K562 (cell line): Measurements from ENCODE around the gene UBE2D2. TPM values are rescaled to one million over a fixed set of nuclear protein-coding genes. Genes with fewer than 3 reads are reported as not detected.

Experiments used
- ATAC-seq: fragments of 200-7000 bp; cut with Tn5 transposase; 3 replicates; pipeline ENCODE4 v1.9.1; 2020; ENCODE audit warnings: moderate library complexity
- BruUV-seq: library from RNA; stranded (reverse); fragments of 400-500 nt; replicated peaks from 2 replicates; lab custom pipeline; 2021; lab: Mats Ljungman, UMichigan
- CTCF ChIA-PET: fragments of 300-600 bp; formaldehyde crosslinking; extraction: SDS; loops from one replicate; lab custom pipeline; 2021; ENCODE audit warnings: low intra/inter-chr PET ratio; lab: Yijun Ruan, JAX
- POLR2A ChIA-PET: fragments of 300-600, 350-650 bp; sonication (Branson Sonifier 250); formaldehyde crosslinking; extraction: SDS; loops from one replicate; lab custom pipeline; 2021; ENCODE audit warnings: antibody characterized with exemption, inconsistent platforms; lab: Yijun Ruan, JAX
- DNase-seq, 4 experiments: peaks; one replicate each; pipeline versions ENCODE4 v3.0.0 to v3.0.0-alpha.2; 2011 to 2018; ENCODE audit warnings: low spot score in 3 of 4, mixed read lengths in 3 of 4; ENCODE audit errors: extremely low read depth in 1 of 4
- FAIRE-seq: peaks from 2 replicates; lab custom pipeline; 2011; peaks lifted over from hg19 to GRCh38; lab: Jason Lieb, UNC
- H2AFZ ChIP-seq: 2 replicates; pipeline ENCODE4 v1.6.0; 2011; ENCODE audit warnings: low read depth, low read length, control low read depth, inconsistent platforms
- H3K27ac ChIP-seq: fragments of 200-600 bp; 3 replicates; pipeline ENCODE4 v1.8.0; 2011; ENCODE audit warnings: low read depth, mild to moderate bottlenecking, control low read depth, inconsistent platforms, low read length, moderate library complexity, mixed read lengths; ENCODE audit errors: extremely low read depth
- H3K27me3 ChIP-seq, 2 experiments: fragments of 300-600 bp in 1 of 2; 2 replicates in 1 of 2; 3 replicates in 1 of 2; pipeline versions ENCODE4 v1.6.0 to v1.8.0; 2011; ENCODE audit warnings: inconsistent platforms in 2 of 2, low read length in 2 of 2, mild to moderate bottlenecking in 1 of 2, mixed read lengths in 1 of 2, moderate library complexity in 1 of 2; ENCODE audit not compliant: control insufficient read depth in 2 of 2, insufficient read depth in 2 of 2
- H3K36me3 ChIP-seq: fragments of 300-600 bp; 3 replicates; pipeline ENCODE4 v1.8.0; 2011; ENCODE audit warnings: mild to moderate bottlenecking, low read length, inconsistent platforms; ENCODE audit not compliant: control insufficient read depth, insufficient read depth
- H3K4me1 ChIP-seq, 2 experiments: fragments of 200-600 bp in 1 of 2; replicated peaks in 1 of 2; 2 replicates in 1 of 2; 3 replicates in 1 of 2; pipeline versions ENCODE4 v1.5.1 to v1.8.0; 2011; ENCODE audit warnings: inconsistent platforms in 2 of 2, low read length in 2 of 2, mild to moderate bottlenecking in 1 of 2, mixed read lengths in 1 of 2, moderate library complexity in 1 of 2; ENCODE audit not compliant: control insufficient read depth in 2 of 2, insufficient read depth in 2 of 2
- H3K4me2 ChIP-seq: 2 replicates; pipeline ENCODE4 v1.6.1; 2011; ENCODE audit warnings: low read length, control low read depth, inconsistent platforms, mixed read lengths; ENCODE audit not compliant: insufficient read depth
- H3K4me3 ChIP-seq: fragments of 200-600 bp; sonication (generic), shearing (Covaris generic); 2 replicates; pipeline ENCODE4 v1.5.1; 2016; ENCODE audit warnings: control low read depth, inconsistent platforms
- H3K79me2 ChIP-seq: fragments of 200-600 bp; 3 replicates; pipeline ENCODE4 v1.8.0; 2011; ENCODE audit warnings: low read length, inconsistent platforms; ENCODE audit not compliant: control insufficient read depth, insufficient read depth
- H3K9ac ChIP-seq, 2 experiments: 2 replicates each; pipeline versions ENCODE4 v1.6.0 to v1.6.1; 2011; ENCODE audit warnings: low read depth in 2 of 2, low read length in 2 of 2, control low read depth in 1 of 2, inconsistent platforms in 1 of 2, mild to moderate bottlenecking in 1 of 2, mixed read lengths in 1 of 2; ENCODE audit not compliant: insufficient read depth in 1 of 2
- H3K9me1 ChIP-seq: one replicate; pipeline ENCODE4 v1.6.0; 2011; ENCODE audit warnings: inconsistent platforms, mild to moderate bottlenecking, low read length, moderate library complexity; ENCODE audit not compliant: control insufficient read depth, insufficient read depth
- H3K9me3 ChIP-seq: replicated peaks from 2 replicates; pipeline ENCODE4 v1.5.1; 2011; ENCODE audit warnings: low read depth, low read length, inconsistent platforms; ENCODE audit not compliant: control insufficient read depth, insufficient read depth
- H4K20me1 ChIP-seq: replicated peaks from 2 replicates; pipeline ENCODE4 v1.6.1; 2011; ENCODE audit warnings: low read length, inconsistent platforms, mixed read lengths; ENCODE audit not compliant: control insufficient read depth, insufficient read depth
- CBX1 ChIP-seq: sonication (generic); IDR thresholded peaks from 2 replicates; pipeline ENCODE4 v1.6.1; 2016; ENCODE audit warnings: antibody characterized with exemption, low read depth, mild to moderate bottlenecking
- DPF2 ChIP-seq: fragments of 450-650 bp; IDR thresholded peaks from 2 replicates; pipeline ENCODE4 v1.6.1; 2016
- GABPA ChIP-seq: fragments of 200-800 bp; sonication (Bioruptor generic); conservative IDR thresholded peaks from 2 replicates; pipeline ENCODE4 v1.6.1; 2016; ENCODE audit warnings: low read depth, missing genetic modification characterization, missing compliant biosample characterization
- ILK ChIP-seq: fragments of 450-650 bp; IDR thresholded peaks from 2 replicates; pipeline ENCODE4 v1.6.1; 2016; ENCODE audit warnings: missing genetic modification characterization, low read depth, mild to moderate bottlenecking, missing compliant biosample characterization, moderate library complexity, borderline replicate concordance
- JUND ChIP-seq, 2 experiments: IDR thresholded peaks; 2 replicates in 1 of 2; 3 replicates in 1 of 2; pipeline ENCODE4 v1.6.1; 2011; ENCODE audit warnings: borderline replicate concordance in 2 of 2, low read depth in 2 of 2, low read length in 2 of 2, improper control_type of control experiment in 1 of 2, missing biosample characterization in 1 of 2, missing genetic modification characterization in 1 of 2, missing genetic modification reagents in 1 of 2
- KLF6 ChIP-seq: fragments of 250-450 bp; sonication (Bioruptor Pico); IDR thresholded peaks from 2 replicates; pipeline ENCODE4 v1.4.0; 2020; ENCODE audit warnings: mild to moderate bottlenecking, moderate library complexity, borderline replicate concordance
- MEF2D ChIP-seq: conservative IDR thresholded peaks from 2 replicates; pipeline ENCODE4 v1.6.1; 2016; ENCODE audit warnings: low read depth, missing genetic modification characterization, missing compliant biosample characterization
- MTF1 ChIP-seq: fragments of 250-450 bp; sonication (Bioruptor Pico); IDR thresholded peaks from 2 replicates; pipeline ENCODE4 v1.9.0; 2021; ENCODE audit warnings: moderate library complexity, mild to moderate bottlenecking, inconsistent platforms, borderline replicate concordance
- PPARD ChIP-seq: fragments of 250-450 bp; sonication (Bioruptor Pico); IDR thresholded peaks from 2 replicates; pipeline ENCODE4 v1.8.0; 2022; ENCODE audit warnings: inconsistent platforms, mild to moderate bottlenecking, moderate library complexity
- TAF1 ChIP-seq: IDR thresholded peaks from 2 replicates; pipeline ENCODE4 v1.6.1; 2011; ENCODE audit warnings: mild to moderate bottlenecking, low read length, moderate library complexity; ENCODE audit not compliant: insufficient read depth, control insufficient read depth, severe bottlenecking; ENCODE audit errors: extremely low read depth
- YBX1 ChIP-seq: fragments of 450-650 bp; IDR thresholded peaks from 2 replicates; pipeline ENCODE4 v1.7.1; 2016; ENCODE audit warnings: mild to moderate bottlenecking
- ZBTB1 ChIP-seq: sonication (generic); formaldehyde crosslinking; IDR thresholded peaks from 2 replicates; pipeline ENCODE4 v1.8.1; 2023; ENCODE audit warnings: missing genetic modification reagents, low read depth, mild to moderate bottlenecking, borderline replicate concordance
- ZC3H4 ChIP-seq: sonication (generic); formaldehyde crosslinking; IDR thresholded peaks from 2 replicates; pipeline ENCODE4 v1.9.0; 2021; ENCODE audit warnings: missing genetic modification reagents, borderline replicate concordance
- WGBS: fragments of 100-300 bp; shearing (Covaris generic); methylation state at CpG from one replicate; pipeline ENCODE4 v1.1.6; 2016; ENCODE audit warnings: low coverage, mixed read lengths; ENCODE audit not compliant: insufficient coverage; ENCODE audit errors: missing lambda C conversion rate; 5-methylcytosine and 5-hydroxymethylcytosine counted together
- in situ Hi-C: fragments of 300-500 bp; cut with MboI; formaldehyde crosslinking; loops from 4 replicates; pipeline ENCODE4 v1.15.0; 2018; ENCODE audit warnings: inconsistent platforms, mixed read lengths
- intact Hi-C: fragments of 100-400 bp; cut with micrococcal nuclease; formaldehyde crosslinking; loops from 2 replicates; pipeline ENCODE4 v1.14.2; 2022
- polyA plus RNA-seq, 8 experiments: library from polyadenylated mRNA; depleted of rRNA in 4 of 8; stranded (reverse) in 5 of 8; unstranded in 3 of 8; fragments of >200 nt; fragmentation: Nextera tagmentation in 2 of 8; fragmentation: Illumina TruSeq in 1 of 8; extraction: Ambion mirVana in 2 of 8; extraction: Trizol in 1 of 8; gene quantifications; 2 replicates each; pipeline versions ENCODE4 v1.2.1 to v1.2.3, GENCODE V29; 2011 to 2014; ENCODE audit warnings: inconsistent platforms in 1 of 8, missing spikeins in 1 of 8
- total RNA-seq, 7 experiments: library from RNA; depleted of rRNA in 6 of 7; stranded (reverse); fragments of >200 nt in 6 of 7; fragmentation: Illumina TruSeq in 2 of 7; extraction: Trizol in 2 of 7; gene quantifications; 2 replicates each; pipeline versions ENCODE4 v1.2.1 to v1.2.3, GENCODE V29; 2011 to 2021; ENCODE audit warnings: low replicate concordance in 1 of 7
- TF ChIP-seq, protein P1 (sequence below): fragments of 250-450 bp; sonication (Bioruptor Pico); IDR thresholded peaks from 2 replicates; pipeline ENCODE4 v1.4.0; 2020
- TF ChIP-seq, protein P2 (sequence below): sonication (generic); formaldehyde crosslinking; IDR thresholded peaks from 2 replicates; pipeline ENCODE4 v1.8.0; 2022; ENCODE audit warnings: mild to moderate bottlenecking, missing genetic modification reagents
- TF ChIP-seq, protein P3 (sequence below): fragments of 450-650 bp; formaldehyde crosslinking; IDR thresholded peaks from 2 replicates; pipeline ENCODE4 v1.4.0; 2020; ENCODE audit warnings: mild to moderate bottlenecking, moderate library complexity

Gene UBE2D2
- total and polyA plus RNA-seq, 9 of the 15 experiments (the other 6 are each of a cell fraction or from before 2014, with no cell fraction given): 53.6 to 198 (median 122) TPM

DNA sequence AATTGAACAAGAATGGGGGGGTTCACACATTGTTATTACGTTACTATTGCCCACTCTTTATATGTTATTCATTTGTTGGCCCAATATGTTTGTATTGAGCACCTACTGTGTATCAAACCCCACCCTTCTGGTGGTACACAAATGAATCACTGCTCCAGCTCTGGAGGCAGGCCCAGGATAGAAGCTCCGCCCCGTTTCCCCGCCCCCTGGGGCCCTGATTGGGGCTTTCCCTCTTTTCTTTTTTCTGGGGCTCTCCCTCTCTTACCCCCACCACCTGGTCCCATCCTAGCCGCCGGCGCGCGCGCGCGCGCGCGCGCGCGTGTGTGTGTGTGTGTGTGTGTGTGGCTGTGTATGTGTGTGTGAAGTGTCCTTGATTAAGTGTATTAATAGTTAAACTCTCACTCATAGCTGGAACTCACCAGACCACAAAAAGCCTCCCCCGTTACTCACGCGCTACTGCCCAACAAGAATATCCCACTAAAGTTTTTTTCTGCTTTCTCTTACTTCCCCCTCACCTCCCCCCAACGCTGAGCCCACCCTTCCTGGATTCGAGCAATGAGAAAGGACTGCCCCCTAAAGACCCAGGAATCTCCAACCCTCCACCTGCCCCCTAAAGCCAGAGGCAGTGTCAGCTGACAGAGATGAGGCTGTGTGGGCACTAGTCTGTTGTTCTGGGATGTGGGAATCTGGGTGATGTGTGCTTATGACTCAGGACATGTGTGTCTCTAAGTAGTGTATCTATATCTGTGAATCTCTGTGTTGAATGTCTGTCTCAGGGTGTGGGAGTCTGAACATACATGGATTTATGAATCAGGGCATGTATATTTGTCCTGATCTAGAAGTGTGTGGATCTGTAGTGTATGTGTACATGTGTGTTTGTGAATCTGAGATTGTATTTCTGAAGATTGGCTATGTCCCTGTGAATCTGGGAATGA, 91.0 kb downstream of the UBE2D2 start:
- in situ Hi-C loops: no loop called here
- CTCF ChIA-PET: no interaction called here
- intact Hi-C loops: no loop called here
- Histone ChIP-seq H3K36me3 (peaks cover 30% of the 10 kb centered on the region; the same call in 2 of the 3 replicates), H3K27me3 (no peaks in the 10 kb centered on the region), H3K4me2 (peak overlapping the region; percentile 79), H2AFZ (no peak overlapping the region), H3K9ac (peak overlapping the region; percentile 28 to 39; a peak in 3 of 4 replicates), H3K9me1 (peaks cover 17% of the 10 kb centered on the region), H3K27ac (no peak overlapping the region), H3K4me3 (peak overlapping the region; percentile 90; the same call in 1 of the 2 replicates), H3K9me3 (no peaks in the 10 kb centered on the region), H3K4me1 (peaks cover 58 to 81% of the 10 kb centered on the region in 2 experiments), H4K20me1 (peaks cover 54% of the 10 kb centered on the region), H3K79me2 (peaks cover 95% of the 10 kb centered on the region)
- POLR2A ChIA-PET: interaction anchor here (0.6 to 2.8 kb wide), 13 partner anchors 9 to 463 kb away, joined by 3 to 13 read pairs (median 3); no protein-coding TSS in a partner anchor
- FAIRE-seq (peak; percentile 78), ATAC-seq (peak; percentile 40), DNase-seq (peak; percentile 85 to 89 (median 86))
- 2% methylated on average over 23 of the region's 23 CpGs for WGBS
- no TSS peak for BruUV-seq
- no peak for TF ChIP-seq KLF6
- TF ChIP-seq ZC3H4 (CRISPR knock-in tag): no peak
- no peak for TF ChIP-seq TAF1
- no peak for TF ChIP-seq PPARD (CRISPR knock-in tag)
- TF ChIP-seq, protein P1, sequence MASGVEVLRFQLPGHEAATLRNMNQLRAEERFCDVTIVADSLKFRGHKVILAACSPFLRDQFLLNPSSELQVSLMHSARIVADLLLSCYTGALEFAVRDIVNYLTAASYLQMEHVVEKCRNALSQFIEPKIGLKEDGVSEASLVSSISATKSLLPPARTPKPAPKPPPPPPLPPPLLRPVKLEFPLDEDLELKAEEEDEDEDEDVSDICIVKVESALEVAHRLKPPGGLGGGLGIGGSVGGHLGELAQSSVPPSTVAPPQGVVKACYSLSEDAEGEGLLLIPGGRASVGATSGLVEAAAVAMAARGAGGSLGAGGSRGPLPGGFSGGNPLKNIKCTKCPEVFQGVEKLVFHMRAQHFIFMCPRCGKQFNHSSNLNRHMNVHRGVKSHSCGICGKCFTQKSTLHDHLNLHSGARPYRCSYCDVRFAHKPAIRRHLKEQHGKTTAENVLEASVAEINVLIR (CRISPR knock-in tag): no peak
- TF ChIP-seq ILK (tag): no peak
- TF ChIP-seq GABPA (tag): no peak
- no peak for TF ChIP-seq MEF2D
- TF ChIP-seq YBX1: no peak
- TF ChIP-seq JUND (IDR thresholded peaks at IDR 0.05; ENCODE audit: borderline replicate concordance, low read depth, low read length): no peak
- TF ChIP-seq JUND (tag; IDR thresholded peaks at IDR 0.05; ENCODE audit: borderline replicate concordance, low read depth, low read length): 0 out of 3 replicates have a peak, but pooled peaks have one; percentile 7
- TF ChIP-seq MTF1: no peak
- 0 out of 2 replicates have a peak, but pooled peaks have one; percentile 22 for TF ChIP-seq DPF2
- no peak for TF ChIP-seq ZBTB1 (CRISPR knock-in tag)
- TF ChIP-seq, protein P2, sequence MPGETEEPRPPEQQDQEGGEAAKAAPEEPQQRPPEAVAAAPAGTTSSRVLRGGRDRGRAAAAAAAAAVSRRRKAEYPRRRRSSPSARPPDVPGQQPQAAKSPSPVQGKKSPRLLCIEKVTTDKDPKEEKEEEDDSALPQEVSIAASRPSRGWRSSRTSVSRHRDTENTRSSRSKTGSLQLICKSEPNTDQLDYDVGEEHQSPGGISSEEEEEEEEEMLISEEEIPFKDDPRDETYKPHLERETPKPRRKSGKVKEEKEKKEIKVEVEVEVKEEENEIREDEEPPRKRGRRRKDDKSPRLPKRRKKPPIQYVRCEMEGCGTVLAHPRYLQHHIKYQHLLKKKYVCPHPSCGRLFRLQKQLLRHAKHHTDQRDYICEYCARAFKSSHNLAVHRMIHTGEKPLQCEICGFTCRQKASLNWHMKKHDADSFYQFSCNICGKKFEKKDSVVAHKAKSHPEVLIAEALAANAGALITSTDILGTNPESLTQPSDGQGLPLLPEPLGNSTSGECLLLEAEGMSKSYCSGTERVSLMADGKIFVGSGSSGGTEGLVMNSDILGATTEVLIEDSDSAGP (CRISPR knock-in tag): no peak
- TF ChIP-seq, protein P3, sequence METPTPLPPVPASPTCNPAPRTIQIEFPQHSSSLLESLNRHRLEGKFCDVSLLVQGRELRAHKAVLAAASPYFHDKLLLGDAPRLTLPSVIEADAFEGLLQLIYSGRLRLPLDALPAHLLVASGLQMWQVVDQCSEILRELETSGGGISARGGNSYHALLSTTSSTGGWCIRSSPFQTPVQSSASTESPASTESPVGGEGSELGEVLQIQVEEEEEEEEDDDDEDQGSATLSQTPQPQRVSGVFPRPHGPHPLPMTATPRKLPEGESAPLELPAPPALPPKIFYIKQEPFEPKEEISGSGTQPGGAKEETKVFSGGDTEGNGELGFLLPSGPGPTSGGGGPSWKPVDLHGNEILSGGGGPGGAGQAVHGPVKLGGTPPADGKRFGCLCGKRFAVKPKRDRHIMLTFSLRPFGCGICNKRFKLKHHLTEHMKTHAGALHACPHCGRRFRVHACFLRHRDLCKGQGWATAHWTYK (CRISPR knock-in tag): no peak
- TF ChIP-seq CBX1: no peak
